ENCODE data around the gene CSRP2.

CSRP2 gene

DNA sequence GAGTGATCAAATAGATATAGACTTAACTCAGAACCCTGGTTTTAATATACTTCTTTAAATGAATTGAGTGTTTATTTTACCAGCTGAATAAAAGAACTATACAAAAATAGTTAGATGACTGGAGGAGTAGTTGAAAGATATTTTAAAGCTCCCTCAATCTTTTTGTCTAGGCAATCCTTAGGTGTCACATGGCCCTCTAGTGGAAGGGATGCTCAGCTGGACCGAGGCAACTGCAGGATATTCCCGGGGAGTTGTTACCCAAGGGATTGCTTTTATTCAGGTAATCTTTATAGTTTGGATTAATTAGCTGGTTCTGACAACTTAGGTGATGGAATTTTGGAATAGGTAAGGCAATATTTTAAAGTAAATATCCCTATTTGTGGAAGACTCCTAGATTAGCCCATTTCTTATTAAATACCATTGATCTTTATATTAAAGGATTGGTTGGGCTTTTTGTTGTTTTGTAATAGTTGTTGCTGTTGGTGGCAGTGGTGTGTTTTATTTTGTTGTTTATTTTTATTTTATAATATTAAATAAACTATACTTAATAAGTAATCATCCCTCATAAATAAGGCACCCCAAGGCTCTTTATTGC, 57.8 kb downstream of the CSRP2 start:
- peak; percentile 86 for TF ChIP-seq CTCF (IDR thresholded peaks at IDR 0.05)

DNA sequence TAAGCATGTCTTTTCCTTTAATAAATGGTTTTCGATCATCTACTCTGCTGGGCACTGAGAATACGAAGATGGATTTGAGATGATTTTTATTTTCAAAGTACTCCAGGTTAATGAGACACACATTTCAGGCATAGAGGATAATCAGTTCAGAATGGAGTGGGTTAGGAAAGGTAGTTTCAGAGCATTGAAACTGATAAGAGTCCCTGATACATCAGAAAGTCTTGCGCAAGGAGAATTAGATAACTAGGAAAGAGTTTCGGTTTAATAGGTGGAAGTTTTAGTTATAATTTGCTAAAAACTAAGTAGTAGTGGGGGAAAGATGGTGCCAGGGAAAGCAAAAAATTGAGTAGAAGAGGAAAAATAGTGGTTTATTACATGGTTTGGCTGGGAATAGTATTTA, 64.8 kb downstream of the CSRP2 start:
- TF ChIP-seq CTCF (IDR thresholded peaks at IDR 0.05), result no peak

DNA sequence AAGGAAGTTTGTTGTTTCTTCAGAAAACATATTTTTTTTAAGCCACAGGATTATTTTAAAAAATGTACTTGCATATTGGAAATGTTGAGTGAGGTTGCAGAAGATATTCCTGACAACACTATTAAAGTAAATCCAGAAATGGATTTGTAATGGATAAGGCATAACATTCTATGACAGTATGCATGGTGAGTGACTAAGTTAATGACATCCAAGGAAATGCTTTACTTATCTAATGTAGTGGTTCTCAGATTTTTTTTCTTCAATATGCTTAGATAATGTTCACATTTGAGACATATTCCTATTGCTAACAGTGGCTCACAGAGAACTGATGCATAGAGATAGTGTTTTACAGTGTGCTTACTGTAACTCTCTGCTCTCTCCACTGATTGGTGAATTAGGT, 65.6 kb downstream of the CSRP2 start:
- no peak for TF ChIP-seq CTCF (IDR thresholded peaks at IDR 0.05)

DNA sequence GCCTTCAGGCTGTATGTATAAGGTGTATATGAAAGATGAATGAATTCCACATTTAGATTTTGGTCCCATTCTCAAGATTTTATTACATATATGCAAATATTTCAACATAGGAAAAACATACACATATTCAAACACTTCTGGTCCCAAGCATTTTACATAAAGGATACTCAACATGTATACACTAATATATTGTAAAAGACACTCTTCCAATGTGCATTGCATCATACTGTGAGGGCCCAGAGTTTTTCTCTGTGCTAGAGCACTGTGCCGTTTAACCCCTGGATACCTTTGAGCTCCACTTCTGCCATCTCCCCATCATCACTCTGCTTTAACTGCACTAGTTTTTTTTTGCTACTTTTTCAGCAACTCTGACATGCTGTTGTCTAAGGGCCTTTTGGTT, 66.8 kb downstream of the CSRP2 start:
- TF ChIP-seq CTCF (IDR thresholded peaks at IDR 0.05), result no peak

DNA sequence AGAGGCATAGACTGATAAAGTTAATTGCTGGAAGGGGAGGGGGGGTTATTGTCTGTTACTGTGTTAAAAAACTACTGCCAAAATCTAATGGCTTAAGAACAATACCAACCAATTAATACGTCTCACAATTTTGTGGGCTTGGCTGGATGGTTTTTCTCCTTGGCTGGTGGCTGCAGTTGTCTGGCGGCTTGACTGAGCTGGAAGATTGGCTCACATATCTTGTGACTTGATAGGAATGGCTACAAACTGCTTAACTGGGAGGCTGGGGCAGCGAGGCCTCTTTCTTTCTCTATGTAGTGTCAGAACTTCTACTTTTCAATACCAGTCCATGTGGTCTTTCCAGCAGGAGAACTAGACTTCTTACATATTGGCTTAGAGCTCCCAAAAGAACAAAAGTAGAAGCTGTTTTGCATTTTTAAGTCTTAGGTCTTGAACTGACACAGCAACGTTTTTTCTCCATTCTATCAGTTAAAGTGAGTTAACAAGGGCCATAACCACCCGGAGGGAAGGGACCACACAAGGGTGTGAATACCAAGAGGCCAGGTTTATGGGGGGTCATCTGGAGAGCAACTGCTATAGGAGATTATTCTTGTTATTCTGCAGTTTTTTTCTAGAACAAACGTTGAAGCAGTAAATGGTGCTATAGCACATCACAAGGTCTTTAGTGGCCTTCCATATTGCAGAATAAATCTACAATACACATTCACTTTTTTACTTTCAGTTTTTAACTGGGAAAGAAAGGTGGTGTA, 68.0 kb downstream of the CSRP2 start:
- TF ChIP-seq CTCF (IDR thresholded peaks at IDR 0.05), result no peak
